ENCODE results near the gene CELF2.

Gene CELF2

DNA sequence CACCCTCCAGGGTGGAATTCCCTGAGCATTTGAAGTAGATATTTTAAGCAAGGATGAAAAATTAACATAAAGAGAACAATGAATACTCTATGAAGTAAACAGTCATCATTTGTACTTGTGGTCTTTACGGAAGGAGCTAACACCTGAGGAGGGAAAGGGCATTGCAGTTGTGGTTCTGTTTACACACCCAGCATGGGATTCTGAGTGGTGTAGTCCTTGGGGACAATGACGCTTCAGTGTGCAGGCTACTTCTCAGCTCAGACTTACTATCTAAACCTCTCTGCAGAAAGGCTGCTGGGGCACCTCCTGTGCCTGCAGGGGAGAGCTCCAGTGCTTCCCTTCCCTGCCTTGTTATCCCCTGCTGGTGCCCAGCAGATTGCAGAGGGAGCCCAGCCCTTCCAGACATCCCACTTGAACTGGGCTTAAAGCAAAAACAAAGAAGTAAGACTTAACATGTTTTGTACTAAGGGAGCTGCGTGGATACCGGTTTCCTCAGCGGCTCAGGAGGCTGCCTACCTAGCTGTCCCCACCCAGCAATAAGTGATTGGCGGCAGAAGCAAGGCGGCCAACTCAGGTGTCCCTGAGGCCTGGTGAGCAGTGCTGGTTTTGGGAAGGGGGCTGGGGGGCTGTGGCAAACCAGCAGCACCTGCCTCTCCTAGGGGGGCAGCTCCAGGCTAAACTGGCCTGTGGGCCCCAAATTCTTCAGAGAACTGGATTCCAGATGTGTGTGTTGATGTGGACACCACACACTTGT, 89.1 kb downstream of the CELF2 start:
- no peaks in the 10 kb centered on the region for H3K4me1 ChIP-seq (ENCODE audit: control insufficient read depth in 2 of 2, insufficient read depth in 2 of 2, low read length in 2 of 2)
- H3K4me3 ChIP-seq (ENCODE audit: low read length in 2 of 2): no peak overlapping the region
- no peak overlapping the region for H3K9ac ChIP-seq (ENCODE audit: low read depth in 1 of 2, low read length in 2 of 2)
- H3K27ac ChIP-seq (ENCODE audit: low read depth in 2 of 2, low read length in 2 of 2): no peak overlapping the region
- no peaks in the 10 kb centered on the region for H3K36me3 ChIP-seq (ENCODE audit: control insufficient read depth in 2 of 2, insufficient read depth in 2 of 2, low read length in 2 of 2)
- no peaks in the 10 kb centered on the region for H3K27me3 ChIP-seq (ENCODE audit: control insufficient read depth in 2 of 2, insufficient read depth in 2 of 2, low read length in 2 of 2)
- no peaks in the 10 kb centered on the region for H3K9me3 ChIP-seq (ENCODE audit: control insufficient read depth in 2 of 2, low read length in 2 of 2)

DNA sequence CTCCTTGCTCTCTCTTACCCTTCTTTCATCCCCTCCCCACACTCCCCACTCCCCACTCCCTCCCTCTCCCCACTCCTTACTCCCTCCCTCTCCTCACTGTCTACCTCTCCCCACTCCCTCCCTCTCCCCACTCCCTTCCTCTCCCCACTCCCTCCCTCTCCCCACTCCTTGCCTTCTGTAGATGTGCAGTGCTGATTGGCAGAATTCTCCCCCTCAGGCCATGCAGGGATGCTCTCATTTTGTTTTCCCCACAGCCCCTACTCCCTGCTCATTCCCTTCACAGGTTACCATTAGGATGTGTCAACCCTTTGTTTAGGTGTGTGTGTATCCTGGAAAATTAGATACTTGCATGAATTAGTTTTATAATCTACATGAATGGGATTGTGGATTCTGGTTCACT, 90.3 kb downstream of the CELF2 start:
- no peak overlapping the region for H3K9ac ChIP-seq (ENCODE audit: low read depth in 1 of 2, low read length in 2 of 2)
- no peak overlapping the region for H3K27ac ChIP-seq (ENCODE audit: low read depth in 2 of 2, low read length in 2 of 2)
- no peaks in the 10 kb centered on the region for H3K27me3 ChIP-seq (ENCODE audit: control insufficient read depth in 2 of 2, insufficient read depth in 2 of 2, low read length in 2 of 2)
- H3K36me3 ChIP-seq (ENCODE audit: control insufficient read depth in 2 of 2, insufficient read depth in 2 of 2, low read length in 2 of 2): no peaks in the 10 kb centered on the region
- no peaks in the 10 kb centered on the region for H3K4me1 ChIP-seq (ENCODE audit: control insufficient read depth in 2 of 2, insufficient read depth in 2 of 2, low read length in 2 of 2)
- H3K4me3 ChIP-seq (ENCODE audit: low read length in 2 of 2): no peak overlapping the region
- no peaks in the 10 kb centered on the region for H3K9me3 ChIP-seq (ENCODE audit: control insufficient read depth in 2 of 2, low read length in 2 of 2)

DNA sequence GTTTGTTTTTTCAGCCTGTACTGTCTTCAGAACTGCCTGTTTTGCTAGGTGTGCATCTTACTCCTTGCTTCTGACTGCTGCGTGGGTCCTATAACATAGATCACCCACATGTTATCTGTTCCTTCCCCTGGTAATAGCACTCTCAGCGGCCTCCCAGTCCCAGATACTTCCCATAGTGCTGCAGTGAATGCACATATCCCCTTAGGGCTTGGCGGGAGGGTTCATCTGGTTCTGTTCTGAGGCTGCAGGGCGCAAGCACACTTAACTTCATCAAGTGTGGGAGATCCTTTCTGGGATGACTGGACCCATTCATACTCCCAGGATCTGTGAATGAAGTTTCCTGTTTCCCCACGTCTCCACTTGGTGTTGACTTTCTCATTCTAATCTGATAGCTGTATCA, 90.7 kb downstream of the CELF2 start:
- Histone ChIP-seq H3K36me3 (ENCODE audit: control insufficient read depth in 2 of 2, insufficient read depth in 2 of 2, low read length in 2 of 2) (no peaks in the 10 kb centered on the region), H3K27ac (ENCODE audit: low read depth in 2 of 2, low read length in 2 of 2) (no peak overlapping the region), H3K4me3 (ENCODE audit: low read length in 2 of 2) (no peak overlapping the region), H3K9ac (ENCODE audit: low read depth in 1 of 2, low read length in 2 of 2) (no peak overlapping the region), H3K9me3 (ENCODE audit: control insufficient read depth in 2 of 2, low read length in 2 of 2) (no peaks in the 10 kb centered on the region), H3K4me1 (ENCODE audit: control insufficient read depth in 2 of 2, insufficient read depth in 2 of 2, low read length in 2 of 2) (no peaks in the 10 kb centered on the region), H3K27me3 (ENCODE audit: control insufficient read depth in 2 of 2, insufficient read depth in 2 of 2, low read length in 2 of 2) (no peaks in the 10 kb centered on the region)

DNA sequence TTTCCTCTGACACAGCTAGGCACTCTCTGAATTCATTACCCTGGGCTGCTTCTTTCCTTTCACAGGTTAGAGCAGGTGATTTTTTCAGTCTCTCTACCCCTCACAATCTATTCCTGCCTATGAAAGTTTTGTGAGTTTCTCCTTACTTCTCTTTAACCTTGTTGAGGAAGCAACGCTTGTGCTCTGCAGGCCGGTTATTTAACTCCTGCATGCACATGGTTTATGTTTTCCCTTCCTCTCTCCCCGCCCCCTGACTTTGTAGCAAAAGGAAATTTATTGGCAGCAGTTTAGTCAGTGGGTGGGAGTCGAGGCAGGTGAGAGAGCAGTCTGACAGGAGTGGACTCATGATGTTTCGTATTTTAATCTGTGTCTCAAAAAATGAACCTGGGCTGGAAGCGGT, 91.9 kb downstream of the CELF2 start:
- Histone ChIP-seq H3K27me3 (ENCODE audit: control insufficient read depth in 2 of 2, insufficient read depth in 2 of 2, low read length in 2 of 2) (no peaks in the 10 kb centered on the region), H3K4me3 (ENCODE audit: low read length in 2 of 2) (no peak overlapping the region), H3K27ac (ENCODE audit: low read depth in 2 of 2, low read length in 2 of 2) (no peak overlapping the region), H3K4me1 (ENCODE audit: control insufficient read depth in 2 of 2, insufficient read depth in 2 of 2, low read length in 2 of 2) (no peaks in the 10 kb centered on the region), H3K36me3 (ENCODE audit: control insufficient read depth in 2 of 2, insufficient read depth in 2 of 2, low read length in 2 of 2) (no peaks in the 10 kb centered on the region), H3K9me3 (ENCODE audit: control insufficient read depth in 2 of 2, low read length in 2 of 2) (no peaks in the 10 kb centered on the region), H3K9ac (ENCODE audit: low read depth in 1 of 2, low read length in 2 of 2) (no peak overlapping the region)

GRCh38 chr10:11110539-11110938, 92.9 kb downstream of the CELF2 start:
- Histone ChIP-seq H3K27ac (ENCODE audit: low read depth in 2 of 2, low read length in 2 of 2) (no peak overlapping the region), H3K27me3 (ENCODE audit: control insufficient read depth in 2 of 2, insufficient read depth in 2 of 2, low read length in 2 of 2) (no peaks in the 10 kb centered on the region)

DNA sequence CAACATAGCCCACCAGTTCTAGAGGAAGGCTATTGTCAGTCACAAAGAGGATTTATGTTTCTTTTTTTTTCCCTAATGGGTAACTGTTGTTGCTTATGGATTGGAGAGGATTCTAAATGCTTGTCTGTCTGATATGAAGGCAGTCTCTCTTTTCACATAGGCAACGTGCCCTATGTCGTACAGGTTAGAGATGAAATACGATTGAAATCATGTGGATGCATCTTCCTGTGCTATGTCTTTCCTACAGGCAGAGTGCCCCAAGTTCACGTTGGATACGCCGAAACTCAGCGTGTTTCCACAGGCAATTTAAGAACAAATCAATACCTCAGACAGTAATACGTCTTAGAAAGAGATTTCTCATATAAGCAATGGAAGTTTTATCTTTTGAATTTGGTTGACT, 93.8 kb downstream of the CELF2 start:
- no peaks in the 10 kb centered on the region for H3K36me3 ChIP-seq (ENCODE audit: control insufficient read depth in 2 of 2, insufficient read depth in 2 of 2, low read length in 2 of 2)
- H3K27me3 ChIP-seq (ENCODE audit: control insufficient read depth in 2 of 2, insufficient read depth in 2 of 2, low read length in 2 of 2): no peaks in the 10 kb centered on the region
- no peaks in the 10 kb centered on the region for H3K4me1 ChIP-seq (ENCODE audit: control insufficient read depth in 2 of 2, insufficient read depth in 2 of 2, low read length in 2 of 2)
- H3K27ac ChIP-seq (ENCODE audit: low read depth in 2 of 2, low read length in 2 of 2): no peak overlapping the region
- H3K9me3 ChIP-seq (ENCODE audit: control insufficient read depth in 2 of 2, low read length in 2 of 2): no peaks in the 10 kb centered on the region
- no peak overlapping the region for H3K9ac ChIP-seq (ENCODE audit: low read depth in 1 of 2, low read length in 2 of 2)
- no peak overlapping the region for H3K4me3 ChIP-seq (ENCODE audit: low read length in 2 of 2)

More at GRCh38 chr10:11110539-11110938, 92.9 kb downstream of the CELF2 start:
- H3K36me3 ChIP-seq (ENCODE audit: control insufficient read depth in 2 of 2, insufficient read depth in 2 of 2, low read length in 2 of 2): no peaks in the 10 kb centered on the region
- H3K4me3 ChIP-seq (ENCODE audit: low read length in 2 of 2): no peak overlapping the region
- H3K9me3 ChIP-seq (ENCODE audit: control insufficient read depth in 2 of 2, low read length in 2 of 2): no peaks in the 10 kb centered on the region
- H3K4me1 ChIP-seq (ENCODE audit: control insufficient read depth in 2 of 2, insufficient read depth in 2 of 2, low read length in 2 of 2): no peaks in the 10 kb centered on the region
- no peak overlapping the region for H3K9ac ChIP-seq (ENCODE audit: low read depth in 1 of 2, low read length in 2 of 2)

GRCh38 chr10:11112718-11113117, 95.0 kb downstream of the CELF2 start:
- H3K4me3 ChIP-seq (ENCODE audit: low read length in 2 of 2): no peak overlapping the region
- no peak overlapping the region for H3K9ac ChIP-seq (ENCODE audit: low read depth in 1 of 2, low read length in 2 of 2)
- no peaks in the 10 kb centered on the region for H3K9me3 ChIP-seq (ENCODE audit: control insufficient read depth in 2 of 2, low read length in 2 of 2)
- H3K36me3 ChIP-seq (ENCODE audit: control insufficient read depth in 2 of 2, insufficient read depth in 2 of 2, low read length in 2 of 2): no peaks in the 10 kb centered on the region
- H3K27me3 ChIP-seq (ENCODE audit: control insufficient read depth in 2 of 2, insufficient read depth in 2 of 2, low read length in 2 of 2): no peaks in the 10 kb centered on the region
- no peak overlapping the region for H3K27ac ChIP-seq (ENCODE audit: low read depth in 2 of 2, low read length in 2 of 2)
- no peaks in the 10 kb centered on the region for H3K4me1 ChIP-seq (ENCODE audit: control insufficient read depth in 2 of 2, insufficient read depth in 2 of 2, low read length in 2 of 2)

GRCh38 chr10:11113156-11113555, 95.5 kb downstream of the CELF2 start:
- Histone ChIP-seq H3K4me3 (ENCODE audit: low read length in 2 of 2) (no peak overlapping the region), H3K9ac (ENCODE audit: low read depth in 1 of 2, low read length in 2 of 2) (no peak overlapping the region), H3K9me3 (ENCODE audit: control insufficient read depth in 2 of 2, low read length in 2 of 2) (no peaks in the 10 kb centered on the region), H3K36me3 (ENCODE audit: control insufficient read depth in 2 of 2, insufficient read depth in 2 of 2, low read length in 2 of 2) (no peaks in the 10 kb centered on the region), H3K27ac (ENCODE audit: low read depth in 2 of 2, low read length in 2 of 2) (no peak overlapping the region), H3K27me3 (ENCODE audit: control insufficient read depth in 2 of 2, insufficient read depth in 2 of 2, low read length in 2 of 2) (no peaks in the 10 kb centered on the region), H3K4me1 (ENCODE audit: control insufficient read depth in 2 of 2, insufficient read depth in 2 of 2, low read length in 2 of 2) (no peaks in the 10 kb centered on the region)

GRCh38 chr10:11114269-11114668, 96.6 kb downstream of the CELF2 start:
- no peaks in the 10 kb centered on the region for H3K27me3 ChIP-seq (ENCODE audit: control insufficient read depth in 2 of 2, insufficient read depth in 2 of 2, low read length in 2 of 2)
- H3K9ac ChIP-seq (ENCODE audit: low read depth in 1 of 2, low read length in 2 of 2): no peak overlapping the region
- no peaks in the 10 kb centered on the region for H3K9me3 ChIP-seq (ENCODE audit: control insufficient read depth in 2 of 2, low read length in 2 of 2)
- no peak overlapping the region for H3K4me3 ChIP-seq (ENCODE audit: low read length in 2 of 2)
- H3K27ac ChIP-seq (ENCODE audit: low read depth in 2 of 2, low read length in 2 of 2): no peak overlapping the region
- H3K36me3 ChIP-seq (ENCODE audit: control insufficient read depth in 2 of 2, insufficient read depth in 2 of 2, low read length in 2 of 2): no peaks in the 10 kb centered on the region
- no peaks in the 10 kb centered on the region for H3K4me1 ChIP-seq (ENCODE audit: control insufficient read depth in 2 of 2, insufficient read depth in 2 of 2, low read length in 2 of 2)

- H3K27me3 ChIP-seq (ENCODE audit: control insufficient read depth in 2 of 2, insufficient read depth in 2 of 2, low read length in 2 of 2): no peaks in the 10 kb centered on the region
- H3K36me3 ChIP-seq (ENCODE audit: control insufficient read depth in 2 of 2, insufficient read depth in 2 of 2, low read length in 2 of 2): no peaks in the 10 kb centered on the region
- no peaks in the 10 kb centered on the region for H3K4me1 ChIP-seq (ENCODE audit: control insufficient read depth in 2 of 2, insufficient read depth in 2 of 2, low read length in 2 of 2)
- no peak overlapping the region for H3K27ac ChIP-seq (ENCODE audit: low read depth in 2 of 2, low read length in 2 of 2)
- H3K4me3 ChIP-seq (ENCODE audit: low read length in 2 of 2): no peak overlapping the region
- no peak overlapping the region for H3K9ac ChIP-seq (ENCODE audit: low read depth in 1 of 2, low read length in 2 of 2)
- H3K9me3 ChIP-seq (ENCODE audit: control insufficient read depth in 2 of 2, low read length in 2 of 2): no peaks in the 10 kb centered on the region
Observed at GRCh38 chr10:11115337-11115736, 97.7 kb downstream of the CELF2 start.

Measured in mucosa of rectum (tissue), 2 donors.